NCI-H146 treated with DMSO at 0.1 percent for 48 hours (cell line): ENCODE results near the gene NPNT.
A peak's percentile ranks its signal among the peaks of the same experiment; 100 is the strongest.

Experiments used
- DNase-seq: peaks from one replicate; lab custom pipeline; 2025; ENCODE audit not compliant: unreplicated experiment; lab: John Stamatoyannopoulos, UW

Gene NPNT

DNA sequence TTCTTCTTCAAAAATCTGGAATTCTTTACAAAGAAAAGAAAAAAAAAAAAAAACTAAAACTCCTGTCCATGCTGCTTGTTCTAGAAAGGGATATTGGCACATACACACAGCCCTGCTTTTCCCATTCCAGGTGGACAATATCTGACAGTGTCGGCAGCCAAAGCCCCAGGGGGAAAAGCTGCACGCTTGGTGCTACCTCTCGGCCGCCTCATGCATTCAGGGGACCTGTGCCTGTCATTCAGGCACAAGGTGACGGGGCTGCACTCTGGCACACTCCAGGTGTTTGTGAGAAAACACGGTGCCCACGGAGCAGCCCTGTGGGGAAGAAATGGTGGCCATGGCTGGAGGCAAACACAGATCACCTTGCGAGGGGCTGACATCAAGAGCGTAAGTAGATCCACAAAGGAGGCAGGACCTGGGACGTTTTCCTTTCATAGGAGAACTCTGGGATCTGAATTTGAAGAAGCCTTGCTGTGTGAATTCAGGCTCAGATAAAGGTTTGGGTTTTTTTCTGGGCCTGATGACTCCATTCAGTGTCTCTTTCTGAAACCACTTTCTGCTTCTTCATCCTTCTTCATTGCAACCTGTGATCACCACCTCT is 71.9 kb downstream of the NPNT start:
- DNase-seq = no peak

DNA sequence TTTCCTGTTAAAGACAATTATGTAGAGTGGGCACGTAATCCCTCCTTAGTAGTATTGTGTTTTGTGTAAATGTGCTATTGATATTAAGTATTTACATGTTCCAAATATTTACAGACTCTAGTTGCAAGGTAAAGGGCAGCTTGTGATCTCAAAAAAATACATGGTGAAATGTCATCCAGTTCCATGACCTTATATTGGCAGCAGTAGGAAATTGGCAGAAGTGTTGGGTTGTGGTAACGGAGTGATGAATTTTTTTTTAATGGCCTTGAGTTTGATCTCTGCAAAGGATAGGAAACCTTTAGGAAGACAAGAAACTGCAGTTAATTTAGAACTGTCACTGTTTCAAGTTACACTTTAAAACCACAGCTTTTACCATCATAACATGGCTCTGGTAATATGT is 74.3 kb downstream of the NPNT start:
- DNase-seq = no peak

DNA sequence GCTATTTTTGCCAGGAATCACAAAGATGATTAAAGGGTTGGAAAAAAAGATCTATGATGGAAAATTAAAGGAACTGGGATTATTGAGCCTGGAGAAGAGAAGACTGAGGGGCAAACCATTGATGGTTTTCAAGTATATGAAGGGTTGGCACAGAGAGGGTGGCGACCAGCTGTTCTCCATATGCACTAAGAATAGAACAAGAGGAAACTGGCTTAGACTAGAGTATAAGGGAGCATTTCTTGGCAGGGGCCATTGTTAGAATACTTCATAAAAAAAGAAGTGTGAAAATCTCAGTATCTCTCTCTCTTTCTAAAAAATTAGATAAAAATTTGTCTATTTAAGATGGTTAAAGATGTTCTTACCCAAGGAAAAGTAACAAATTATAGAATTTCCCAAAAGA is 75.1 kb downstream of the NPNT start:
- DNase-seq = no peak

- DNase-seq = no peak
Observed at GRCh38 chr4:105971036-105971435, 75.8 kb downstream of the NPNT start.

DNA sequence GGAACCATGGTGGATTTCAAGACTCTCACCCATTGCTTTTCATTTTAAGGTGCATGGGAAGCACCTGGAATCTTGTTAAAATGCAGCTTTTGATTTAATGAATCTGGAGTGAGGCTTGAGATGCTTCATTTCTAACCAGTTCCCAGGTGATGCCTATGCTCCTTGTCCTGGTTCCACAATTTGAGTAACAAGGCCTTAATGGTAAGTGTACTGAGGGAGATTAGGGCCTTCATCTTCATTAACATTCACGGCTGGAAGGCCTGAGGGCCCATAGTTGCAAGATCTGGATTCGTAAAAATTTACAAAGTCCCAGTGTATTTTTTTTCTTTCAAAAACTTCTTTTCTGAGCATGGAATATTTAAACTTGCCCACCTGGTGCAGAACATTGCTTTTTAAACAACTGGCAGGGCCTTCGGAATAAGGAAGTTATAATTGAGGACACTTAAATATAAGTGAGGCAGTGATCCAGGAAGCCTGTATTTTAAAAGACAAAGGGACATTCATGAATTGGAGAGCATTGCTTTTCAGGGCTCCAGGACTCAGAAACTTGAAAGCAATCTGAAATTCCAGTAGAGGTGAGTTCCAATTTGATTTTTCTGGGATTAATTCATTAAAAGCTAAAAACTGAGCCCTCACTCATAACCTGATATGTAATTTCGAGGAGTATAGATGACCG is 77.8 kb downstream of the NPNT start:
- no peak for DNase-seq

- no peak for DNase-seq
Observed at GRCh38 chr4:105976915-105977314, 81.6 kb downstream of the NPNT start.

DNA sequence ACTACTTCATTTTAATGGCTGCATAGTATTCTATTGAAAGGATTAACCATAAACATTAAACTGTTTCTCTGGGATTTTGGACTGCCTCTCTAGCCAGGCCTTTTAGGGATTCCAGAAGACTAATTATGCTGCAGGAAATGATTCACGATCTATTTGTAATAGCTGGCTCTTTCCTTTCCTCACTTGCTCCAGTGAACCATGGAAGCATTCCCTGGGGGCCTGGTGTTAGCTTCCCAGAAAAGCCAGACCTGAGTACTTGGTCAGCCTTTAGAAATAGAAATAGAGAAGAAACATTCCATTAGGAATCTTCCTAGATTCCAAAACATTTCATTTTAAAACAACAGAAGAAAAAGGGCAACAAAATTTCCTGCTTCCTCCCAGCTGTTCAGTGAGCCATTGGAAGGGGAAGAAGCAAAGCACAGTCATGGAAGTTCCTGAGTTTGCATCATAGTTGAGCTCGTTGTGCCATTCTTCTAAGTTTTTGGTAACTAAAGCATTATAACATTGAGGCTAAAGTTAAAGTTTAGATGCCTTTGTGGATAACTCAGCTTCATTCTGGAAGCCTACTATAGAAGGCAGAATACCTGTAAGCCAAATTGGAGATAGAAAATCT is 83.5 kb downstream of the NPNT start:
- no peak for DNase-seq

DNA sequence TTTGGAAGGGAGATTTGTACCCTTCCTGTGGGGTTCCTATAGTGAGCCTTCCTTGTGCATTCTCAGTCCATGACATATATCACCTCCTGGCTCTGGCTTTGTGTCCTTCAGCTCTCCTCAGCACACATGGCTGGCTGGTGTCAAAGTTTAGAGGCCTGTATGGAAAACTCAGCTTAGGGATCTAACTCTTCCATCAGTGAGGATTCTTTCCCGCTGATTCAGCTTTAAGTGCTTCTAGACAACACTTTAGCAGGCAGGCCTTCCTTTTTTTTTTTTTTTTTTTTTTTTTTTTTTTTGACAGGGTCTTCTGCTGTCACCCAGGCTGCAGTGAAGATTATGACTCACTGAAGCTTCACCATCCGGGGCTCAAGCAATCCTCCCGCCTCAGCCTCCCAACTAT is 84.2 kb downstream of the NPNT start:
- DNase-seq = no peak

GRCh38 chr4:105988671-105989070 is 93.4 kb downstream of the NPNT start:
- no peak for DNase-seq

GRCh38 chr4:105989485-105990242 is 94.4 kb downstream of the NPNT start:
- DNase-seq = no peak

DNA sequence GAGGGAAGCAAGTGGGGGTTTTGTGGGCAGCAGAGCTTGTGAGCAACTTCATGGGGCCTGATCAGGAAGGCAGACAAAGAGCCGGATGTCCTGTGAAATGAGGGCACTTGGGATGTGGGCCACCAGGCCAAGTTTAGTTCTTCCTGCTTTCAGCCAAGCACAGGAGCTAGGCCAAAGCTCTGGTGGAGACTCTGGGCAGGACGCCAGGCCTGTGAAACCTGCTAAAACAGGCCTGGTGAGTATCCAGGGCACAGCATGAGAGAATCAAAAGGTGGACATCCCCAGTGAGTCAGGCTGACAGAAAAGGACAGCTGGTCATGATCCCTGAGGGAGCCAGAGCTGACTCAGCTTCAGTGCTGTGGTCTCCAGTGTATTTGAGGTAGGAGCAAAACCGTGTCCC is 95.7 kb downstream of the NPNT start:
- no peak for DNase-seq

DNA sequence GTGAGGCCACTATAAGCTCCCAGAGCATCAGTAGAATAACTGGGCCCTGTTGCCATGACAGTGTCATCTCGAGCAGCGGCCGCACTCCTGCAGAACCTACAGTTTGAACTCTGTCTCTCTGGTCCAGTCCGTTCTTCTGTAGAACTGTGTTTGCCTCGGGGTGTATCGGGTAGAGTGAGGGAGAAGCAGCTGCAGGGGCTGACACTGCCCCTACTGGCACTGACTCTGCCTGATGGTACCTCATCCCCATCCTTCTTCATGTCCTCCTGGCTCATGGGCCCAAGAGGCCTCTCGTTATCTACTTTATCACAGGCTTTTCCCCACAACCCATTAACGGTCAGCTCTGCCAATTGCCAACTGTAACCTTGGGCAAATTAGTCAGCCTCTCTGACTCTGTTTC is 96.5 kb downstream of the NPNT start:
- DNase-seq = no peak

GRCh38 chr4:105992641-105993305 is 97.5 kb downstream of the NPNT start:
- DNase-seq = no peak

DNA sequence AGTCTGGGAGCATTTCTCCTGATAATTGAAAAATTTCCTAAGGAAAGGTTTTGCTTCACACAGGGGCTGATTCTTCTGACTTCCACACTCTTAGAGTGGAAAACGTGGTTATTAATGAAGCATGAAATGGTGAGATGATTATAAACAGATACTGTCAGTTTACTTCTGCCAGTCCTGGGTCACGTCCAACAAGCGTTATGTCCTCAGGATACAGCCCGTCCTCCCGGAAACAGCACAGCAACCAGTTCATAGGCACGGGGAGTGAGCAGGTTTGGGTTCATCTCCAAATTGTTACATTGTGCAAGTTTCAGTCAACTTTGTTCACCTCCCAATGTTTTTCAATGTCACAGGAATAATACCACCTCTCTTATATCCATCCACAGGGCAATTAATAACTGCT is 98.8 kb downstream of the NPNT start:
- no peak for DNase-seq

DNA sequence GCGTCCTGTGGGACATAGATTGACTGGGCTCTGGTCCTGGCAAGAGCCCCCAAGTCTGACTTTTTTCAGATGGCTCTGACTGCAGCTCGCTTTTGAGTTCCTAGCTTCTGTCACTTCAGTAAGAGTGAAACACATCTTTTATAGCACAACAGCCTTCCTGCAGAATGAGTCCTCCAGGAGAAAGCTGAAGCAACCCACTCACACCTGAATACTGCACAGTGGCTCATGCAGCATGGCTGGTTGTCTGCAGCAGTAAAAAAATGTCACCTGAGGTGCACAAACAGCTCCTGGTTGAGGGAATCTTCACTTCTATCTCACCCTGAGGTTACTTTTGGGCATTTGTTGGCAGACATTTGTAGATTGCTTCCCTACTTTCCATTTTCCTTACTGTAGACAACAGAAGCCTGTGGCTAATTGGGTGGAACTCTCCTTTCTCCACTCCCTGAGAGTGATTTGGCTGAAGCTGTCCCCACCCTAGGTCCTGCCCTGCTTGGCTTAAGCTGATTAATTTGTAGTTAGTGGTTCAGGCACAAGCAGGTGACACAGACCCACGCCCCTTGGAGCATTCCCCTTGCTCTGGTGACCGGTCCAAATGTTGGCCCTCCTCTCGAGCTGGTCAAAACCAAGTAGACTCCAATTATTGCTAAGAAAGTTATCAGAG is 99.7 kb downstream of the NPNT start:
- DNase-seq = no peak

GRCh38 chr4:105996845-105997244 is 101.6 kb downstream of the NPNT start:
- DNase-seq = no peak

DNA sequence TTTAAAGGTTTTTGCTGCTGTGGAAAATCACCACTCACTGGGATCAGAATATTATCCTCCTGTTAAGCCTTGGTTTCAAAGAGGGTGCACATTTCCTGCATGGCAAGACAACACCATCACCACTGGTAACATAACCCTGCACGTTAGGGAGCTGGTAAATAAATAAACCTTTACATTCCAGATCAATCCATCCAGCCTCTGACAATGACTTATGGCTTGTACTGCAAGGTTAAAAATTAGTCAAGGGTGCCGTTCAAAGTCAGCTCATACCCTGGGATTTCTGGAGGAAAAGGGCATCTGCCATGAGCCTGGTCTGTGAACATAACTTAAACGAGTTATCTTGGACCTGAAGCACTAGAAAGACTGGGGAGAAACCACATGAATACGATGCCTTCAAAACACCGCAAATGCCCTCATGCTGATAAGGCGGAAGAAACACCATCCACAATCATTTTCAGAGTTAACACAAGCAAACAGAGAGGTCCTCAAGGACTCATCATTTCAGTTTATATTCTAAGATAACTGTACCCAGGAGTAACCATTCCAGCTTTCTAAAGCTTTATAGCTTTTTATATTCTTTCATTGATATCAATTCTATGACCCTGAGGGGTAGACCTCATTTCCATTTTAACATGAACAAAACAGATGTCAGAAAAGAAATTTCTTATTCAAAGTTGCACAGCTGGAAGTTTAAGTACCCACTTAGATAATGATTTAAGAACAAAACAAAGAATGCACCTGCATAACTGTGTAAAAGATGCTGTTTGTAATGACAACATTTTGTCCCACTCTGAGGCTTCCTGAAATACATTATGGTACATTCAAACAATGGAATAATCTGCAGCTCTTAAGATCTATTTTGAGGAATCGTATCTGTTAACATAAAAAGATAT is 103.1 kb downstream of the NPNT start:
- DNase-seq = peak; percentile 25

DNA sequence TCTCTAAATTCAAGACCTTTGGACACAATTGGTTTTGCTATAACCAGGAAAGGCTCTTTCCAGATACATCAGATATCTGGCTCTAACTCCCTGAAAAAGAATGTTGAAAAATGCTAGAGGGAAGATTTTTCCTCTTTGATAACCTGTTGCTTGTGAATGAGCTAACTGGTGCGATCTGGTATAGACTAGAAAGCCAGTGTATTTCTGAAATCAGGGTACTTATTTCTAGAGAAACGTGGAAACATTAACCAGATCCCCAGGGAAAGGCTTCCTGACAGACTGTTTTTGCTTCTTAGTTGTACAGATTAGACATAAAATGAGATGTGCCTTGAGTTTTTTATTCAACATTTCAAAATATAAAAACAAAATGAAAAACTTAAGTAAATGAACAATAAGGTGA is 107.7 kb downstream of the NPNT start:
- no peak for DNase-seq

GRCh38 chr4:106010761-106011160 is 115.5 kb downstream of the NPNT start:
- DNase-seq = no peak

GRCh38 chr4:106011387-106011786 is 116.1 kb downstream of the NPNT start:
- no peak for DNase-seq
